ENCODE results near the gene ELP1.
A peak's percentile ranks its signal among the peaks of the same experiment; 100 is the strongest.

The ELP1 gene

GRCh38 chr9:108861997-108862396 lies 71.9 kb downstream of the ELP1 start, which contains the start of gene ACTL7A:
Gene ACTL7A, plus strand, starts transcription at chr9:108862266. Its CDS starts 57 bp downstream, at chr9:108862323.
- H3K9ac ChIP-seq (ENCODE audit: low read length) = no peak within 1 kb of the TSS
- H3K36me3 ChIP-seq (ENCODE audit: control insufficient read depth, insufficient read depth, low read length, severe bottlenecking) = no peaks in the 10 kb centered on the region
- no peak within 1 kb of the TSS for H3K4me3 ChIP-seq (ENCODE audit: low read length)
- no peaks in the 10 kb centered on the region for H3K9me3 ChIP-seq (ENCODE audit: control insufficient read depth, low read length)
- no peak for DNase-seq (ENCODE audit: low read depth)
- H3K27me3 ChIP-seq (replicated peaks; ENCODE audit: control insufficient read depth, insufficient read depth, low read length) = no peaks in the 10 kb centered on the region
- H3K4me1 ChIP-seq (ENCODE audit: control insufficient read depth, insufficient read depth, low read length) = peaks cover 3% of the 10 kb centered on the region

- no peak for DNase-seq (ENCODE audit: low read depth)
- no peak overlapping the region for H3K4me3 ChIP-seq (ENCODE audit: low read length)
- peaks cover 3% of the 10 kb centered on the region for H3K4me1 ChIP-seq (ENCODE audit: control insufficient read depth, insufficient read depth, low read length)
Measured at GRCh38 chr9:108861464-108861863, 72.5 kb downstream of the ELP1 start.

GRCh38 chr9:108860764-108861163 lies 73.2 kb downstream of the ELP1 start:
- DNase-seq (ENCODE audit: low read depth) = no peak
- Histone ChIP-seq H3K9me3 (ENCODE audit: control insufficient read depth, low read length) (no peaks in the 10 kb centered on the region), H3K9ac (ENCODE audit: low read length) (no peak overlapping the region), H3K36me3 (ENCODE audit: control insufficient read depth, insufficient read depth, low read length, severe bottlenecking) (no peaks in the 10 kb centered on the region), H3K4me1 (ENCODE audit: control insufficient read depth, insufficient read depth, low read length) (peaks cover 3% of the 10 kb centered on the region), H3K4me3 (ENCODE audit: low read length) (no peak overlapping the region), H3K27me3 (replicated peaks; ENCODE audit: control insufficient read depth, insufficient read depth, low read length) (no peaks in the 10 kb centered on the region)

More at GRCh38 chr9:108861464-108861863, 72.5 kb downstream of the ELP1 start:
- no peaks in the 10 kb centered on the region for H3K36me3 ChIP-seq (ENCODE audit: control insufficient read depth, insufficient read depth, low read length, severe bottlenecking)
- no peaks in the 10 kb centered on the region for H3K9me3 ChIP-seq (ENCODE audit: control insufficient read depth, low read length)
- H3K27me3 ChIP-seq (replicated peaks; ENCODE audit: control insufficient read depth, insufficient read depth, low read length) = no peaks in the 10 kb centered on the region
- no peak overlapping the region for H3K9ac ChIP-seq (ENCODE audit: low read length)

GRCh38 chr9:108860354-108860753 lies 73.6 kb downstream of the ELP1 start:
- H3K36me3 ChIP-seq (ENCODE audit: control insufficient read depth, insufficient read depth, low read length, severe bottlenecking) = no peaks in the 10 kb centered on the region
- peak; percentile 70 for DNase-seq (ENCODE audit: low read depth)
- H3K4me1 ChIP-seq (ENCODE audit: control insufficient read depth, insufficient read depth, low read length) = peaks cover 3% of the 10 kb centered on the region
- H3K27me3 ChIP-seq (replicated peaks; ENCODE audit: control insufficient read depth, insufficient read depth, low read length) = no peaks in the 10 kb centered on the region
- H3K9me3 ChIP-seq (ENCODE audit: control insufficient read depth, low read length) = no peaks in the 10 kb centered on the region
- H3K9ac ChIP-seq (ENCODE audit: low read length) = no peak overlapping the region
- no peak overlapping the region for H3K4me3 ChIP-seq (ENCODE audit: low read length)

GRCh38 chr9:108859459-108860114 lies 74.3 kb downstream of the ELP1 start:
- H3K4me3 ChIP-seq (ENCODE audit: low read length) = no peak overlapping the region
- H3K27me3 ChIP-seq (replicated peaks; ENCODE audit: control insufficient read depth, insufficient read depth, low read length) = no peaks in the 10 kb centered on the region
- no peaks in the 10 kb centered on the region for H3K36me3 ChIP-seq (ENCODE audit: control insufficient read depth, insufficient read depth, low read length, severe bottlenecking)
- H3K9me3 ChIP-seq (ENCODE audit: control insufficient read depth, low read length) = no peaks in the 10 kb centered on the region
- H3K9ac ChIP-seq (ENCODE audit: low read length) = no peak overlapping the region
- peaks cover 3% of the 10 kb centered on the region for H3K4me1 ChIP-seq (ENCODE audit: control insufficient read depth, insufficient read depth, low read length)
- DNase-seq (ENCODE audit: low read depth) = no peak

GRCh38 chr9:108857572-108857971 lies 76.4 kb downstream of the ELP1 start:
- no peak overlapping the region for H3K9ac ChIP-seq (ENCODE audit: low read length)

GRCh38 chr9:108855888-108856287 lies 78.0 kb downstream of the ELP1 start, which contains the start of gene ACTL7B:
Gene ACTL7B, minus strand, starts transcription at chr9:108855986. Its CDS starts 56 bp downstream, at chr9:108855930.
- Histone ChIP-seq H3K36me3 (ENCODE audit: control insufficient read depth, insufficient read depth, low read length, severe bottlenecking) (no peaks in the 10 kb centered on the region), H3K27me3 (replicated peaks; ENCODE audit: control insufficient read depth, insufficient read depth, low read length) (peaks cover 23% of the 10 kb centered on the region), H3K4me3 (ENCODE audit: low read length) (no peak within 1 kb of the TSS), H3K4me1 (ENCODE audit: control insufficient read depth, insufficient read depth, low read length) (peaks cover 3% of the 10 kb centered on the region), H3K9me3 (ENCODE audit: control insufficient read depth, low read length) (no peaks in the 10 kb centered on the region), H3K9ac (ENCODE audit: low read length) (no peak within 1 kb of the TSS)
- no peak for DNase-seq (ENCODE audit: low read depth)

More at GRCh38 chr9:108857572-108857971, 76.4 kb downstream of the ELP1 start:
- Histone ChIP-seq H3K36me3 (ENCODE audit: control insufficient read depth, insufficient read depth, low read length, severe bottlenecking) (no peaks in the 10 kb centered on the region), H3K27me3 (replicated peaks; ENCODE audit: control insufficient read depth, insufficient read depth, low read length) (peaks cover 10% of the 10 kb centered on the region), H3K9me3 (ENCODE audit: control insufficient read depth, low read length) (no peaks in the 10 kb centered on the region), H3K4me1 (ENCODE audit: control insufficient read depth, insufficient read depth, low read length) (peaks cover 3% of the 10 kb centered on the region), H3K4me3 (ENCODE audit: low read length) (no peak overlapping the region)
- no peak for DNase-seq (ENCODE audit: low read depth)

- H3K9ac ChIP-seq (ENCODE audit: low read length) = no peak overlapping the region
- H3K9me3 ChIP-seq (ENCODE audit: control insufficient read depth, low read length) = no peaks in the 10 kb centered on the region
- no peak overlapping the region for H3K4me3 ChIP-seq (ENCODE audit: low read length)
- H3K36me3 ChIP-seq (ENCODE audit: control insufficient read depth, insufficient read depth, low read length, severe bottlenecking) = no peaks in the 10 kb centered on the region
- peaks cover 23% of the 10 kb centered on the region for H3K27me3 ChIP-seq (replicated peaks; ENCODE audit: control insufficient read depth, insufficient read depth, low read length)
- peaks cover 3% of the 10 kb centered on the region for H3K4me1 ChIP-seq (ENCODE audit: control insufficient read depth, insufficient read depth, low read length)
- DNase-seq (ENCODE audit: low read depth) = no peak
Measured at GRCh38 chr9:108855529-108855886, 78.4 kb downstream of the ELP1 start.

GRCh38 chr9:108854641-108855528 lies 79.0 kb downstream of the ELP1 start:
- Histone ChIP-seq H3K4me1 (ENCODE audit: control insufficient read depth, insufficient read depth, low read length) (peaks cover 3% of the 10 kb centered on the region), H3K36me3 (ENCODE audit: control insufficient read depth, insufficient read depth, low read length, severe bottlenecking) (no peaks in the 10 kb centered on the region), H3K4me3 (ENCODE audit: low read length) (no peak overlapping the region), H3K9ac (ENCODE audit: low read length) (no peak overlapping the region), H3K9me3 (ENCODE audit: control insufficient read depth, low read length) (no peaks in the 10 kb centered on the region), H3K27me3 (replicated peaks; ENCODE audit: control insufficient read depth, insufficient read depth, low read length) (peaks cover 23% of the 10 kb centered on the region)
- no peak for DNase-seq (ENCODE audit: low read depth)

- Histone ChIP-seq H3K4me1 (ENCODE audit: control insufficient read depth, insufficient read depth, low read length) (peaks cover 7% of the 10 kb centered on the region), H3K36me3 (ENCODE audit: control insufficient read depth, insufficient read depth, low read length, severe bottlenecking) (no peaks in the 10 kb centered on the region), H3K27me3 (replicated peaks; ENCODE audit: control insufficient read depth, insufficient read depth, low read length) (peaks cover 23% of the 10 kb centered on the region), H3K9me3 (ENCODE audit: control insufficient read depth, low read length) (no peaks in the 10 kb centered on the region), H3K4me3 (ENCODE audit: low read length) (no peak overlapping the region), H3K9ac (ENCODE audit: low read length) (no peak overlapping the region)
- DNase-seq (ENCODE audit: low read depth) = no peak
Measured at GRCh38 chr9:108854094-108854493, 79.8 kb downstream of the ELP1 start.

GRCh38 chr9:108852079-108852478 lies 81.8 kb downstream of the ELP1 start:
- Histone ChIP-seq H3K9ac (ENCODE audit: low read length) (no peak overlapping the region), H3K9me3 (ENCODE audit: control insufficient read depth, low read length) (no peaks in the 10 kb centered on the region), H3K4me1 (ENCODE audit: control insufficient read depth, insufficient read depth, low read length) (peaks cover 3% of the 10 kb centered on the region), H3K27me3 (replicated peaks; ENCODE audit: control insufficient read depth, insufficient read depth, low read length) (peaks cover 23% of the 10 kb centered on the region), H3K36me3 (ENCODE audit: control insufficient read depth, insufficient read depth, low read length, severe bottlenecking) (no peaks in the 10 kb centered on the region), H3K4me3 (ENCODE audit: low read length) (no peak overlapping the region)
- DNase-seq (ENCODE audit: low read depth) = no peak

All from adipocyte (in vitro differentiated cells).